ENCODE results near the gene SUMO3.

DNA sequence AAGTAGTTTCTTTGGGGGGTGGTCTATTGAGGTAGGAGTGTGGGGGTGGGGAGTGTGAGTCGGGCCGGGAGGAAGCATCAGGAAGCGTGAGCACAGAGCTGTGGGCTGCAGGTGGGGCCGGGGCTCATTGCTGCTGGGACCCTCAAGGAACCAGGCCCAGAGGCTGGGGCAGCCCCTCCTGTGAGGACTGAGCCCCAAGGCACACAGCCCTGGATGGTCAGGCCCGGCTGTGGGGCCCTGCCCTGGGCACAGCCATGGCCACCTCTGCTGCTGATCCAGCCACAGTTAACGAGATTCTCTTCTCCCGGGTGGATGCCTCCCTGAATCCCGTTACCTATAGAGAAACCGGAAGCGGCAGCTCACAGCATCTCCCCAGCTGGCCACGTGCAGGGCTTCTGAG, 22.9 kb upstream of the SUMO3 start:
- TF ChIP-seq, protein P1, sequence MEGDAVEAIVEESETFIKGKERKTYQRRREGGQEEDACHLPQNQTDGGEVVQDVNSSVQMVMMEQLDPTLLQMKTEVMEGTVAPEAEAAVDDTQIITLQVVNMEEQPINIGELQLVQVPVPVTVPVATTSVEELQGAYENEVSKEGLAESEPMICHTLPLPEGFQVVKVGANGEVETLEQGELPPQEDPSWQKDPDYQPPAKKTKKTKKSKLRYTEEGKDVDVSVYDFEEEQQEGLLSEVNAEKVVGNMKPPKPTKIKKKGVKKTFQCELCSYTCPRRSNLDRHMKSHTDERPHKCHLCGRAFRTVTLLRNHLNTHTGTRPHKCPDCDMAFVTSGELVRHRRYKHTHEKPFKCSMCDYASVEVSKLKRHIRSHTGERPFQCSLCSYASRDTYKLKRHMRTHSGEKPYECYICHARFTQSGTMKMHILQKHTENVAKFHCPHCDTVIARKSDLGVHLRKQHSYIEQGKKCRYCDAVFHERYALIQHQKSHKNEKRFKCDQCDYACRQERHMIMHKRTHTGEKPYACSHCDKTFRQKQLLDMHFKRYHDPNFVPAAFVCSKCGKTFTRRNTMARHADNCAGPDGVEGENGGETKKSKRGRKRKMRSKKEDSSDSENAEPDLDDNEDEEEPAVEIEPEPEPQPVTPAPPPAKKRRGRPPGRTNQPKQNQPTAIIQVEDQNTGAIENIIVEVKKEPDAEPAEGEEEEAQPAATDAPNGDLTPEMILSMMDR (IDR thresholded peaks at IDR 0.05; ENCODE audit: low read length): no peak
- no peak for TF ChIP-seq EZH2 (IDR thresholded peaks at IDR 0.05; ENCODE audit: borderline replicate concordance, low read length)

All from OCI-LY1 (cell line).